ENCODE results near the gene FGF12. TPM values are rescaled to one million over a fixed set of nuclear protein-coding genes. Genes with fewer than 3 reads are reported as not detected.
"Not testable (repeated sequence)": the region's sequence is repeated elsewhere in the genome, so short reads cannot be mapped to it uniquely, and the experiment has no call there.

The FGF12 gene
- not detected for total RNA-seq

GRCh38 chr3:192727032-192727847, at the start of gene FGF12:
Gene FGF12 (minus strand): TSS chr3:192727541.
- no peak within 1 kb of the TSS for H3K4me3 Mint-ChIP-seq
- H3K4me1 Mint-ChIP-seq (ENCODE audit: low read depth in 2 of 2), result no peaks in the 10 kb centered on the region
- no peak for ATAC-seq
- no peak within 1 kb of the TSS for H3K27ac Mint-ChIP-seq
- H3K27me3 Mint-ChIP-seq, result peaks cover 0 to 2% of the 10 kb centered on the region in 2 donors
- no peak for DNase-seq (ENCODE audit: low spot score)
- H3K36me3 Mint-ChIP-seq, result no peaks in the 10 kb centered on the region
- peaks cover 10% of the 10 kb centered on the region for H3K9me3 Mint-ChIP-seq

DNA sequence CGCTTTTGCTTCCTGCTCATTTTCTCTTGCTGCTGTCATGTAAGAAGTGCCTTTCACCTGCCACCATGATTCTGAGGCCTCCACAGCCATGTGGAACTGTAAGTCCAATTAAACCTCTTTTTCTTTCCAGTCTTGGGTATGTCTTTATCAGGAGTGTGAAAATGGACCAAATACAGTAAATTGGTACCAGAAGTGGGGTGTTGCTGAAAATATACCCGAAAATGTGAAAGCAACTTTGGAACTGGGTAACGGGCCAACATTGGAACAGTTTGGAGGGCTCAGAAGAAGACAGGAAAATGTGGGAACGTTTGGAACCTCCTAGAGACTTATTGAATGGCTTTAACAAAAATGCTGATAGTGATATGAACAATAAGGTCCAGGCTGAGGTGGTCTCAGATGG, 47.0 kb upstream of the FGF12 start:
- H3K36me3 Mint-ChIP-seq; H3K27me3 Mint-ChIP-seq; H3K4me3 Mint-ChIP-seq; H3K4me1 Mint-ChIP-seq (ENCODE audit: low read depth in 2 of 2); ATAC-seq; H3K27ac Mint-ChIP-seq; DNase-seq (ENCODE audit: low spot score): not testable (repeated sequence)
- peaks cover 12% of the 10 kb centered on the region for H3K9me3 Mint-ChIP-seq

GRCh38 chr3:192772240-192772894, 45.0 kb upstream of the FGF12 start:
- Mint-ChIP-seq H3K9me3 (peaks cover 12% of the 10 kb centered on the region), H3K27me3 (no peaks in the 10 kb centered on the region), H3K27ac (no peak overlapping the region), H3K36me3 (peaks cover 9% of the 10 kb centered on the region), H3K4me3 (no peak overlapping the region), H3K4me1 (ENCODE audit: low read depth in 2 of 2) (no peaks in the 10 kb centered on the region)
- DNase-seq (ENCODE audit: low spot score), result no peak
- ATAC-seq, result no peak

- Mint-ChIP-seq H3K4me1 (ENCODE audit: low read depth in 2 of 2) (no peaks in the 10 kb centered on the region), H3K4me3 (no peak overlapping the region), H3K27me3 (no peaks in the 10 kb centered on the region), H3K9me3 (peaks cover 19% of the 10 kb centered on the region), H3K36me3 (no peaks in the 10 kb centered on the region), H3K27ac (no peak overlapping the region)
- no peak for ATAC-seq
- DNase-seq (ENCODE audit: low spot score), result no peak
These were observed 31.3 kb upstream of the FGF12 start for GRCh38 chr3:192758654-192759053.

GRCh38 chr3:192751148-192751547, 23.8 kb upstream of the FGF12 start:
- H3K36me3 Mint-ChIP-seq, result no peaks in the 10 kb centered on the region
- peaks cover 10% of the 10 kb centered on the region for H3K9me3 Mint-ChIP-seq
- no peaks in the 10 kb centered on the region for H3K27me3 Mint-ChIP-seq
- no peak for ATAC-seq
- H3K27ac Mint-ChIP-seq, result no peak overlapping the region
- no peak overlapping the region for H3K4me3 Mint-ChIP-seq
- no peaks in the 10 kb centered on the region for H3K4me1 Mint-ChIP-seq (ENCODE audit: low read depth in 2 of 2)
- DNase-seq (ENCODE audit: low spot score), result no peak

GRCh38 chr3:192750201-192750600, 22.9 kb upstream of the FGF12 start:
- DNase-seq (ENCODE audit: low spot score), result no peak
- peaks cover 8% of the 10 kb centered on the region for H3K9me3 Mint-ChIP-seq
- no peaks in the 10 kb centered on the region for H3K4me1 Mint-ChIP-seq (ENCODE audit: low read depth in 2 of 2)
- no peak overlapping the region for H3K27ac Mint-ChIP-seq
- no peaks in the 10 kb centered on the region for H3K36me3 Mint-ChIP-seq
- no peak for ATAC-seq
- H3K4me3 Mint-ChIP-seq, result no peak overlapping the region
- H3K27me3 Mint-ChIP-seq, result no peaks in the 10 kb centered on the region

GRCh38 chr3:192747746-192748145, 20.4 kb upstream of the FGF12 start:
- Mint-ChIP-seq H3K27ac (no peak overlapping the region), H3K27me3 (no peaks in the 10 kb centered on the region), H3K9me3 (peaks cover 4% of the 10 kb centered on the region), H3K4me1 (ENCODE audit: low read depth in 2 of 2) (no peaks in the 10 kb centered on the region), H3K4me3 (no peak overlapping the region), H3K36me3 (no peaks in the 10 kb centered on the region)
- DNase-seq (ENCODE audit: low spot score), result no peak
- no peak for ATAC-seq

- Mint-ChIP-seq H3K4me1 (ENCODE audit: low read depth in 2 of 2) (no peaks in the 10 kb centered on the region), H3K4me3 (no peak overlapping the region), H3K9me3 (peaks cover 4% of the 10 kb centered on the region), H3K27me3 (no peaks in the 10 kb centered on the region), H3K36me3 (no peaks in the 10 kb centered on the region), H3K27ac (no peak overlapping the region)
- no peak for ATAC-seq
- no peak for DNase-seq (ENCODE audit: low spot score)
These were observed 19.8 kb upstream of the FGF12 start for GRCh38 chr3:192747145-192747544.

GRCh38 chr3:192745150-192745549, 17.8 kb upstream of the FGF12 start:
- no peak overlapping the region for H3K4me3 Mint-ChIP-seq
- ATAC-seq, result no peak
- no peaks in the 10 kb centered on the region for H3K36me3 Mint-ChIP-seq
- no peaks in the 10 kb centered on the region for H3K4me1 Mint-ChIP-seq (ENCODE audit: low read depth in 2 of 2)
- H3K9me3 Mint-ChIP-seq, result peaks cover 4% of the 10 kb centered on the region
- no peak for DNase-seq (ENCODE audit: low spot score)
- no peaks in the 10 kb centered on the region for H3K27me3 Mint-ChIP-seq
- no peak overlapping the region for H3K27ac Mint-ChIP-seq

DNA sequence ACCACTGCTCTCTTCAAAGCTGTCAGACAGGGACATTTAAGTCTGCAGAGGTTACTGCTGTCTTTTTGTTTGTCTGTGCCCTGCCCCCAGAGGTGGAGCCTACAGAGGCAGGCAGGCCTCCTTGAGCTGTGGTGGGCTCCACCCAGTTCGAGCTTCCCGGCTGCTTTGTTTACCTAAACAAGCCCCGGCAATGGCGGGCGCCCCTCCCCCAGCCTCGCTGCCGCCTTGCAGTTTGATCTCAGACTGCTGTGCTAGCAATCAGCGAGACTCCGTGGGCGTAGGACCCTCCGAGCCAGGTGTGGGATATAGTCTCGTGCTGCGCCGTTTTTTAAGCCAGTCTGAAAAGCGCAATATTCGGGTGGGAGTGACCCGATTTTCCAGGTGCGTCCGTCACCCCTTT, 17.3 kb upstream of the FGF12 start:
- H3K4me1 Mint-ChIP-seq (ENCODE audit: low read depth in 2 of 2); H3K36me3 Mint-ChIP-seq; DNase-seq (ENCODE audit: low spot score); ATAC-seq; H3K27ac Mint-ChIP-seq; H3K4me3 Mint-ChIP-seq; H3K27me3 Mint-ChIP-seq; H3K9me3 Mint-ChIP-seq: not testable (repeated sequence)

GRCh38 chr3:192737506-192737905, 10.2 kb upstream of the FGF12 start:
- Mint-ChIP-seq H3K27ac (no peak overlapping the region), H3K4me3 (no peak overlapping the region)

DNA sequence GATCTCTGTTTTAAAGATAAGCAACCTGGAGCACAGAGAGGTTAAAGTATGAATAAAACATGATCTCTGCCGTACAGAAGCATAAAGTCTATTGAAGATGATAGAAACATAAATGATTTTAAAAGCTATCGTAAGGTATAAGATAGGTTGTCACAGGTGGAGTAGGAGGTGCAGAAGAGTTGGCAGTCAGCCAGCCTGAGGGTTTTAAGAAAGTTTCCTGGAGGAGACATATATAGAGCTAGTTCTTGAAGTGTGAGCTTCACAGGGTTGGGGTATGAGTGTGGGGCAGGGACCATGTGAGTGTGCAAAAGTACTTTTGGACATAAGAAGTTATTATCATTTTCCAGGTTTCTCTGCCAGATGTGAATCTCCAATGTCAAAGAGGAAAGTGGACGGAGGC, 3.9 kb upstream of the FGF12 start:
- no peaks in the 10 kb centered on the region for H3K36me3 Mint-ChIP-seq
- H3K9me3 Mint-ChIP-seq, result peaks cover 11% of the 10 kb centered on the region
- no peak for DNase-seq (ENCODE audit: low spot score)
- no peaks in the 10 kb centered on the region for H3K4me1 Mint-ChIP-seq (ENCODE audit: low read depth in 2 of 2)
- no peak overlapping the region for H3K27ac Mint-ChIP-seq
- no peak for ATAC-seq
- H3K4me3 Mint-ChIP-seq, result no peak overlapping the region
- H3K27me3 Mint-ChIP-seq, result peaks cover 0 to 2% of the 10 kb centered on the region in 2 donors

More at GRCh38 chr3:192737506-192737905, 10.2 kb upstream of the FGF12 start:
- no peaks in the 10 kb centered on the region for H3K27me3 Mint-ChIP-seq
- H3K36me3 Mint-ChIP-seq, result no peaks in the 10 kb centered on the region
- H3K4me1 Mint-ChIP-seq (ENCODE audit: low read depth in 2 of 2), result no peaks in the 10 kb centered on the region
- ATAC-seq (no peak), DNase-seq (ENCODE audit: low spot score) (no peak)
- H3K9me3 Mint-ChIP-seq, result peaks cover 8% of the 10 kb centered on the region

GRCh38 chr3:192726385-192726784, 956 bp downstream of the FGF12 start:
- H3K4me3 Mint-ChIP-seq, result no peak overlapping the region
- peaks cover 0 to 2% of the 10 kb centered on the region in 2 donors for H3K27me3 Mint-ChIP-seq
- H3K27ac Mint-ChIP-seq, result no peak overlapping the region
- H3K4me1 Mint-ChIP-seq (ENCODE audit: low read depth in 2 of 2), result no peaks in the 10 kb centered on the region
- ATAC-seq (no peak), DNase-seq (ENCODE audit: low spot score) (no peak)
- H3K36me3 Mint-ChIP-seq, result no peaks in the 10 kb centered on the region
- H3K9me3 Mint-ChIP-seq, result peaks cover 10% of the 10 kb centered on the region

DNA sequence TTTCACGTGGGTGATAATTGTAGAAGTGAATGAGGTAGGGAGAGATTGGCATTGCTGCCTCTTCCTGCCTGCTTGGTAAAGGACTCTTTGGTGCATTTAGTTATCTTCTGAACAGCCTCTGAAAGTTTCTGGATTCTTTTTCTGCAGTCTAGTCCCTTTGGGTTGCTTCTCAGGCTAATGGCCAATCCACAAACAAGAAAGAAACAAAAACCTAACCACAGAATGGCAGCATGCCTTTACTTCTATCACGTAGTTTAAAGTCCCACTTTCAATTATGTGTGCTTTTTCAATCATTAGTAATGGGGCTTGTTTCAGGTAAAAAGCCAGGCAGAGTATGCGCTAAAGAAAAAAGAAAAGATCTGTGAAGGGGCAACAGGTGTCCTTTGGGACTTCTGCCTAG, 7.4 kb downstream of the FGF12 start:
- ATAC-seq (no peak), DNase-seq (ENCODE audit: low spot score) (no peak)
- peaks cover 8% of the 10 kb centered on the region for H3K9me3 Mint-ChIP-seq
- no peaks in the 10 kb centered on the region for H3K36me3 Mint-ChIP-seq
- H3K4me3 Mint-ChIP-seq, result no peak overlapping the region
- no peak overlapping the region for H3K27ac Mint-ChIP-seq
- H3K27me3 Mint-ChIP-seq, result no peaks in the 10 kb centered on the region
- no peaks in the 10 kb centered on the region for H3K4me1 Mint-ChIP-seq (ENCODE audit: low read depth in 2 of 2)

All from natural killer cell treated with Interleukin-12 subunit alpha and Interleukin-12 subunit beta and Interleukin-15 and Interleukin-18, amount 100 ng/mL, for 72 hours (primary cell).